C4-2B (cell line): ENCODE data around the gene PRSS22.

ENCODE experiments used
- H3K27ac ChIP-seq: fragments of 450-650 bp; 2 replicates; pipeline ENCODE4 v1.5.1; 2017
- CTCF ChIP-seq: fragments of 450-650 bp; conservative IDR thresholded peaks from 2 replicates; pipeline ENCODE4 v1.5.1; 2017; ENCODE audit warnings: mild to moderate bottlenecking
- ZFX ChIP-seq: fragments of 450-650 bp; IDR thresholded peaks from 2 replicates; pipeline ENCODE4 v1.6.1; 2017

PRSS22 gene

DNA sequence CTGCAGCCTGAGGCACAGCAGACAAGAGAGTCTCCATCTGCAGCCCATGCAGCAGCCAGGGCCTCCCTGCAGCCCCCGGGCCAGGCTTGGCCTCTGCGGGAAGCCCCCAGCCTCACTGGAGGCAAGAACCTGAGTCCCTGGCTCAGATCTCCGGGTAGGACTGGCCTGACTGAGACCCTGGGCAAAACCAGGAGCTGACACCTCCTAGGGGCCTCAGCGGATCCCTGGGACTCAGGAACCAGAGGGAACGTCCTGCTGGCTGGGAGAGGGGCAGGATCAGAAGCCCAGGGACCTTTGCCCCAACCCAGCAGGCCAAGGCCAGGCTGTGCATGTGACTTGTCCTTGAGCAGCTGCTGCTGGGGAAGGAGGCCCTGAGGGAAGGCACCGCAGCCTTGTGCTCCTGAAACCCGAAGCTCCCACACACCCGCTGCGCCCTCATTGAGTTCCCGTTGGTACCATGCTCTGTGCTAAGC, 42.6 kb downstream of the PRSS22 start:
- no peak for TF ChIP-seq ZFX
- no peak for TF ChIP-seq CTCF
- H3K27ac ChIP-seq = no peak overlapping the region

DNA sequence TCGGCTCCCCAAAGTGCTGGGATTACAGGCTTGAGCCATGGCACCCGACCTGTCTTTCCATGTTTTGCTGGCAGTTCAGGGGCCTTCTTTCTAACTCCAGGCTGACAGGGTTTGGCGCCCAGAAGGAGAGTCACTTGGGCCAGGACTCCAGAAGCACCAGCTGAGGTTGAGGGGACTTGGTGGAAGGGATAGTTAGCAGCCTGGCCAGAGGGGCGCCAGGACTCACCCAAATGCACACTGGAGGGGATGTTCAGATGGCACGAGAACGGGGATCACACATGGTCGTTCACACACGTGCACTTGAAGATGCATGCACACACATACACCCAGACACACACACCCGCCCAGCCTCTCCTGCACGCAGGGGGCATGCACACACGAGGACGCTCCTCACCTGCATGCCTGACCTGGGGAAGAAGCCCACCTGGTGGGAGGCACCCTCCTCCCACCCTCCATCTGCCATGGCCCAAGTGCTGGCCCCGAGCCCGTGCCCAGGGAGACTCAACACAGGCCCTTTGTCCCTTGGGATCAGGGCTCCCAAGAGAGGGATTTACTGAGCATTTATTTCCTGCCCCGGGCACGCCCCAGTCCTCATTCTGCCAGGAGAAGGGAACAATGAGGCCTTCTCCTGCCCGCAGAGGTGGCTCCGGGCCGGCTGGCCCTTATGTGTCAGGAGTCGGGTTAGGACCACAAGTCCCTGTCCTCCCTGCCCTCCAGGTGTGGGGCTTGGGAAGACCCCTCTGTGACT, 43.2 kb downstream of the PRSS22 start:
- TF ChIP-seq ZFX (no peak), CTCF (no peak)
- no peak overlapping the region for H3K27ac ChIP-seq

GRCh38 chr16:2813771-2814221, 44.2 kb downstream of the PRSS22 start:
- H3K27ac ChIP-seq = no peak overlapping the region
- TF ChIP-seq ZFX (no peak), CTCF (no peak)

DNA sequence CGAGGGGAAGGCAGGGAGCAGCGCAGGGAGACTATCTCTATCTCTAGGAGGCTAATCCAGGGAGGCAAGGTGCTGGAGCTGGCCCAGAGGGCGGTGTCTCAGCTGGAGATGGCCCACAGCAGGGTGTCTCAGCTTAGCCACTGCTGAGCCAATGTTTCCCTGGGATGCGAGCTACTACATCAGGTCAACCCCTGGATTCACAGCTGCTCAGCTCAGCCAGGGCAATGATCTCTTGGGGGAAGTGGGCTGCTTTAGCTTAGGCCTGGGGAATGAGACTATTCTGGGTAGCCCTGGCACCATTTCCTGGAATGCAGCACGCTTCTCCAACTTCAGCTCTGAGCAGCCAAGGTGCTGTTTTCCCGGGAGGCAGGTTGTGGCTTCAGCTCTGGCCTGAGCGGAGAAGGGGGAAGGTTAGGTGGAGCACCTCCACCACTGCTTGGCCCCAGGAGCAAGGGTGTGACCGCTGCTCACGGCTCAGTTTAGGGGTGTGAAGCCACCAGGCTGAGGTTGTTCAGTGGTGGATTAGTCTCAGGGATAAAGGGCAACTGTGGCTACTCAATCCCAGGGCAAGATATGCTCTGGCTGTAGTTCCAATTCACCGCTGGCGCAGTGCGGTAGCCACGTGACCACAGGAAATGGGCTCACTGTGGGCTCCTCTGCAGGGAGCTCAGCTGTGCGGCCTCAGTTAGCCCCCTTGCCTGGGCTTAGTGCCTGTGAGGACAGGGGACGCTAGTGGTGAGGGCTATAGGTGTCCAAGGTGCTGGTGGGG, 46.1 kb downstream of the PRSS22 start:
- H3K27ac ChIP-seq = no peak overlapping the region
- TF ChIP-seq CTCF (no peak), ZFX (no peak)

GRCh38 chr16:2810651-2811050, 47.3 kb downstream of the PRSS22 start:
- TF ChIP-seq ZFX (no peak), CTCF (no peak)

DNA sequence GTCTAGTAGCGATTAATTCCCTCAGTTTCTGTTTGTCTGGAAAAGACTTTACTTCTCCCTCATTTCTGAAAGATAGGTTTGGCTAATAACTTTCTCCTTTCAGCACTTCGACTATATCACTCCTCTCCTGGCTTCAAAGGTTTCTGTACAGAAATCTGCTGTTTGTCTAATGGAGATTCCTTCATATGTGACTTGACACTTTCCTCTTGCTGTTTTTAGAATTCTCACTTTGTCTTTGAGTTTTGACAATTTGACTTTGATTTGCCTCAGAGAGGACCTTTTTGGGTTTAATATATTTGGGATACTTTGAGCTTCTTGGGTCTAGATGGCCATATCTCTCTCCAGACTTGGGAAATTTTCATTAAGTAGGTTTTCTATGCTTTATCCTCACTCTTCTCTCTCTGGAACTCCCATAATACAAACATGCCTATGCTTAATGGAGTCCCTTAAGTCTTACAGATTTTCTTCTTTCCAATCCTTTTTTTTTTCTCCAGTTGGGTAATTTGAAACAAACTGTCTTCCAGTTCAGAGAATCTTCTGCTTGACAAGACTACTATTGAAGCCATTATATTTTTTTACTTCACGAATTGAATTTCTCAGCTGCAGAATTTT, 48.7 kb downstream of the PRSS22 start:
- TF ChIP-seq ZFX (no peak), CTCF (no peak)
- H3K27ac ChIP-seq = no peak overlapping the region

More at GRCh38 chr16:2810651-2811050, 47.3 kb downstream of the PRSS22 start:
- H3K27ac ChIP-seq = no peak overlapping the region

DNA sequence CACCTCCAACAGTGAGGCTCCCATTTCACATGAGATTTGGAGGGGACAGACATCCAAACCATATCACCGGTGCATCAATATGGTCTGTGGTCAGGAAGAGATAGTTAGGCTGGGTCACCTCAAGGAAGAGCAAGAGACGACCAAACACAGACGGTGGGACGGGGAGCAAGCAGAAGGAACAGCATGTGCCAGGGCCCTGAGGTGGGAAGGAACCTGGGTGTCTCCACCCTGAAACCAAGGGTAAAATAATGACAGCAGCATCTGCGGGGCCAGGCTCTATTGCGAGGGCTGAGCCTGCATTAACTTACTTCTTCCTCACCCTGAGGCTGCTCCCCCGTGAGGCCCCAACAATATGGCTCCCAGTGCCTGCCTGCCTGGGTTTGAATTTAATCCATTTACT, 49.8 kb downstream of the PRSS22 start:
- no peak overlapping the region for H3K27ac ChIP-seq
- no peak for TF ChIP-seq CTCF
- TF ChIP-seq ZFX = no peak
